GM19452 (cell line): Measurements from ENCODE around the gene KCNA1.

Experiments
- ATAC-seq: cut with Tn5 transposase; IDR thresholded peaks from one replicate; pipeline ENCODE4 v1.9.1; 2021; ENCODE audit not compliant: unreplicated experiment

Gene KCNA1

DNA sequence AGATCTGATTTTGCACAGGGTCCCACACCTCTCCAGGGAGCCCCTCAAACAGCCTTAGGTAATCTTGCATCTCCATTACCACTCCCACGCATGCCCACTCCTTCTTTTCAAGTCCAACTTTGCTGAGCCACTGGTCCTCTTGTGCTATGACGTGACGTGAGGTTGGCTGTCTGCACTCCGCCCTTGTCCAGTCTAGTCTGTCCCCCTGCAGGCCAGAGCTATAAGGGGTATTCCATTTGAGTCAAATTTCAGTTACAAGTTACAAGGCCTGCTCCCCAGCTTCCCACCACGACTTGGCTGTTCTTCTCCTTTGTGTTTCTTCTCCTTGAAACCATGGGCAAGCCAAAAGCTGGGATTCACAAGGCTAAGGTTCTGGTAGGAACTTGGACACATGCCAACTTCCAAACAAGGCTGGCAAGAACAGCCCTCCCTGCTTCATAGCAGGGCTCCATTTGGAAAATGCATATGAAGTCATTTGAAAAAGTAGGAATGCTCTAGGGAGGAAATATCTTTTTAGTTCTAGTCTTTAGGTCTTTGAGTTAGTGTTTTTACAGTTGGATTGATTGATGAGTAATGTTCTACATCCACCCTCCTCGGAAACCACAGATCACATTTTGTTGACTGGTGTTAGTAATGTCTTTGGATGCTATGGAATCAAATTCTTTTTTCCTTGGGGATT, 49.1 kb downstream of the KCNA1 start:
- ATAC-seq, result no peak

DNA sequence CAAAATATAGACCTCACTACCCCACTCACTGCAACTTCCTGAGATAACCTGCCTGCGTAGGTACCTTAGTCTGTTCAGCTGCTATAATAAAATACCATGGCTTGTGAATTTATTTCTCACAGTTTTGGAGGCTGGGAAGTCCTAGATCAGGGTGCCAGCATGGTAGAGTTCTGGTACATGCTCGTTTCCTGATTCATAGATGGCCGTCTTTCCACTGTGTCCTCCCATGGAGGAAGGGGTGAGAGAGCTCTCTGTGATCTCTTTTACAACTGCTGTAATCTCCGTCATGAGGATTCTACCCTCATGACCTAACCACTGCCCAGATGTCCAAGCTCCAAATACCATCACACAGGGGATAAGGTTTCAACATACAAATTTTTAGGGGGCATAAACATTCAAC, 49.7 kb downstream of the KCNA1 start:
- ATAC-seq, result no peak

DNA sequence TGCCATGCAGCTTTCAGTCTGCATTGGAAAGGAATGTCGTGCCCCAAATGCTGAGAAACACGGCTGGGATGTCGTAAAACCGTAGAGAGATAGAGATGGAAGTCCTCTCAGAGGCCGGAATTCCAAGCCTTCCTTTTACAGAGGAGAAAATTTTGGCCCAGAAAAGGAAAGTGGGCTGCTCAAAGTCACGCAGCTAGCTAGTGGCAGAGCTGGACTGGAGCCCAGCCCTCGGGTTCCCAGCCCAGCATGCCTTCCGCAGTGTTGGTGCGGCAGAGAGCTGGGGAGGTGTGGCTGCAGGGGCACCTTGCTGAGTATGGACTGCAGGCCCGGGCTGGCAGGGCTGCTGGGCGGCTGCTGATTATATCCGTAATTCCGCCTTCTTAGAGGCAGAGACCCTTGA, 50.3 kb downstream of the KCNA1 start:
- ATAC-seq, result no peak

DNA sequence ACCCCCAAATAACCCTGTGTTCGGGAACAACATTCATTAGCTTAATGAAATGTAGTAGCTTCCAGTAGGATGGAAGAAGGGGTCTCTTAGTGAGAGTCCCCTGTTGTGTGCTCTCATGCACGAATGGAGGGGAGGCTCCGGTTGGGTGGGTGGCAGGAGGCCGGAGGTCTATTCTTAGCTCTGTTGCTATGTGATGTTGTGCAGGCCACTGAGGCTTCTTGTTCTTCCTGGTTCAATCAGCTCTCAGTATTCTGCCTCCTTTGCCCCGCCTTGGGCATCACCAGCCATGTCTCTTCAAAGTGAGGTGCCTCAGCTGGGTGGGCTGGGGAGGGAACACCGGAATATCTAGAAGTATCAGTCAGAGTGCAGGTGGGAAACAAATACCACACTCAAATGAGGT, 50.8 kb downstream of the KCNA1 start:
- no peak for ATAC-seq

DNA sequence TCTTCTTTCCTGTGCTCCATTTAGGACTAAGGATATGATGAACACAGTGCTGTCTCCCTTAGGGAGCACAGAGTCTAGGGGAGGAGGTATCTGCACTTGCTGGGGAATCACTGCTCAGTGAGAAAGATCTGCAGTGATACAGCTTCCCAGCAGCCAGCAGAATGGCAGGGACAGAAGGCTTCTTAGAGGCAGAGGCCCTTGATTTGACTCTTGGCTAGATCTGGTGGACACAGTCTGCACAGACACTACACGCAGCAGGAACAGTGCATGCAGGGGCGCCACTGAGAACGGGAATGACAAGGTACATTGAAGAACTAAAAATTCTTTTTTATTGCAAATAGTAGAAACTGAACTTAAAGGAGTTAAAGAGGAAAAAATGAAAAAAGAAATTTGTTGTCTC, 51.6 kb downstream of the KCNA1 start:
- no peak for ATAC-seq

DNA sequence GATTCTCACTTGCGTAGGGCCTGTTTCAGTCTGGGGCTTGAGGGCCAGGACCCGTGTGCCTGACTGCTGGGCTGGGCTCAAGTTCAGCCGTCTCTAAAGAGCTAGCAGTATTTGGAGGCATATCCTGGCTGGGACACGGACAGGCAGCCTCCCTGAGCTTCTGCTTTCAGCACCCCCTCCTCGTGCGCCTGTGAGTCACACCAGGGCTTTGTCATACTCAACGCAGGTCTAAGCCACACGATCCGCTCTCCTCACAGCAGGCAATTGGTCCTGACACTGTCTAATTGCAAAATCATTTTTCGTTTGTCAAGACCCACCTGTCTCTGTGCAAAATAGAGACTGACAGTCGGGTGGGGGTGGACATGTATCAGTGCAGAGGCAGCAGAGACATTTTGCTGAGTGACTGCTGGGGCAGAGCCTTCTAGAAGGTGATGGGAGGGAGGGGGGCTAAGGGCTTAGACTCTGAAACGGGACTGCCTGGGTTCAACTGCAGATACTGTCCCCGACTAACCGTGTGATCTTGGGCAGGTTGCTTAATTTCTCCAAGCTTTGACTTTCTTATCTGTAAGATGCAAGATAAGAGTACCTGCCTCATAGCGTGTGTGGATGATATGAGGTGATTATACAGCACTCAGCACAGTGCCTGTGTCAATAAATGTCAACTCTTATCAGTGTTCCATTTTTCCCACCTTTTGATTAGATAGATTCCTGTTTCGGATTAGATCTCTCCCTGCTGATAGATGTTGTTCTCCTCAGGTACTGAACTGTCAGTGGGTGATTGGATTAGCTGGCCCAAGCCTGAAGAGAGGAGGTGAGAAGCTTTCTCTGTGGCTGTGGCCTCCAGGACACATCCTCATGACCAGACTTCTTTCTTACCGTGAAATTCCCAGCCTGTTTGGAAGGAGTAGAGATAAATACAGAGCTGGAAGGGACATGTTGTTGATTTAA, 53.1 kb downstream of the KCNA1 start:
- no peak for ATAC-seq
